ENCODE results near the gene MYADM. TPM values are rescaled to one million over a fixed set of nuclear protein-coding genes. Genes with fewer than 3 reads are reported as not detected.
A peak's percentile ranks its signal among the peaks of the same experiment; 100 is the strongest.

The MYADM gene
- total and polyA plus RNA-seq, 3 experiments from 2014 or later = 44.2 to 77.8 (median 47.8) TPM

DNA sequence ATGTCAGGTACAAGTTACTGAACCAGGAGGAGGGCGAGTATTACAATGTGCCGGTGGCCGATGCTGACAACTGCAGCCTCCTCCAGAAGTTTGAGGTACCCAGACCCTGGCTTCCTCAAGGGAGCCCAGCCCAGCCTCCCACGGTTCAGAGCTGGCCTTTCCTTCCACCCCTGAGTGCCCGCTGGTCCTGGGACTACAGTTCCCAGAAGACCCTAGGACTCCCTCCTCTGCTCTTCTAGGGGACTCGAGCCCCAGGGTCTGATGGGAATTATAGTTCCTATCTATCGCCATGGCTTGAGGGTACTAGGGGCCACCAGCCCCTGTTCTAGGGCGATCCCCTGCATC is 25.3 kb downstream of the MYADM start:
- H3K27me3 Mint-ChIP-seq = peaks cover 46 to 54% of the 10 kb centered on the region in 2 donors
- CTCF ChIA-PET = no interaction called here

GRCh38 chr19:53894707-53895106 is 27.0 kb downstream of the MYADM start:
- no peaks in the 10 kb centered on the region for H3K9me3 Mint-ChIP-seq
- no peaks in the 10 kb centered on the region for H3K36me3 Mint-ChIP-seq
- H3K4me3 ChIP-seq (ENCODE audit: low read length) = no peak overlapping the region
- H3K27me3 Mint-ChIP-seq = peaks cover 42 to 68% of the 10 kb centered on the region in 2 donors
- POLR2A ChIA-PET = no interaction called here
- no peak overlapping the region for H3K4me3 Mint-ChIP-seq
- CTCF ChIA-PET = interaction anchor here (1.2 kb wide), 1 partner anchor 13 kb away, joined by 4 read pairs; the partner anchor contains the start of gene PRKCG
- no peaks in the 10 kb centered on the region for H3K9me3 ChIP-seq (ENCODE audit: low read length)
- DNase-seq = no peak
- no peaks in the 10 kb centered on the region for H3K4me1 ChIP-seq (ENCODE audit: insufficient read depth, low read length)
- H3K27ac ChIP-seq (ENCODE audit: low read depth, low read length) = no peak overlapping the region
- H3K4me1 Mint-ChIP-seq = peaks cover 2 to 10% (median 10%) of the 10 kb centered on the region in 3 donors
- H3K27me3 ChIP-seq (ENCODE audit: insufficient read depth, low read length, poor library complexity, severe bottlenecking) = peaks cover 14% of the 10 kb centered on the region
- no peaks in the 10 kb centered on the region for H3K36me3 ChIP-seq (ENCODE audit: insufficient read depth, low read length)
- H3K27ac Mint-ChIP-seq = no peak overlapping the region

More for the DNA sequence above, 25.3 kb downstream of the MYADM start:
- Histone ChIP-seq H3K4me3 (ENCODE audit: low read length) (no peak overlapping the region), H3K4me1 (ENCODE audit: insufficient read depth, low read length) (no peaks in the 10 kb centered on the region), H3K27me3 (ENCODE audit: insufficient read depth, low read length, poor library complexity, severe bottlenecking) (peaks cover 10% of the 10 kb centered on the region), H3K9me3 (ENCODE audit: low read length) (no peaks in the 10 kb centered on the region), H3K36me3 (ENCODE audit: insufficient read depth, low read length) (no peaks in the 10 kb centered on the region), H3K27ac (ENCODE audit: low read depth, low read length) (no peak overlapping the region)
- Mint-ChIP-seq H3K4me1 (peaks cover 2 to 5% (median 4%) of the 10 kb centered on the region in 3 donors), H3K36me3 (no peaks in the 10 kb centered on the region), H3K9me3 (no peaks in the 10 kb centered on the region), H3K4me3 (no peak overlapping the region), H3K27ac (peak overlapping the region in 1 of 8 donors; percentile 70)
- POLR2A ChIA-PET = no interaction called here
- DNase-seq = no peak

DNA sequence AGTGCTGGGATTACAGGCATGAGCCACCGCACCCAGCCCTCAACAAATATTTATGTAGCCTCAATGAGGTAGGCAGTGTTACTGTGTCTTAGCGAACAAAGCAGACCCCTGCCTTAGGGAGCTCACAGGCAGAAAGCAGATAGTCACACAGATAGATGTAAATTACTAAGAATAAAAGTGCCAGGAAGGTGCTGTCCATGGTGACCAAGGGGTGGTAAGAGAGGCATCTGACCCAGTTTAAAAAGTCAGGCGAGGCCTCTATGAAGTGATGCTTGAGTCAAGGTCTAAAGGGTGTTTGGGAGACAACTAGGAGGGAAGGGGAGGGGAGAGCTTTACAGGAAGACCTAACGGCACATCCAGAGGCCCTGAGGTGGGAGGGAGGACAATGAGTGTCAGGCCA is 29.0 kb downstream of the MYADM start:
- Histone ChIP-seq H3K9me3 (ENCODE audit: low read length) (no peaks in the 10 kb centered on the region), H3K36me3 (ENCODE audit: insufficient read depth, low read length) (no peaks in the 10 kb centered on the region), H3K27me3 (ENCODE audit: insufficient read depth, low read length, poor library complexity, severe bottlenecking) (peaks cover 14% of the 10 kb centered on the region), H3K27ac (ENCODE audit: low read depth, low read length) (no peak overlapping the region), H3K4me3 (ENCODE audit: low read length) (no peak overlapping the region), H3K4me1 (ENCODE audit: insufficient read depth, low read length) (no peaks in the 10 kb centered on the region)
- ChIA-PET POLR2A (no interaction called here), CTCF (no interaction called here)
- Mint-ChIP-seq H3K27ac (no peak overlapping the region), H3K27me3 (peaks cover 37 to 75% of the 10 kb centered on the region in 2 donors), H3K4me3 (no peak overlapping the region), H3K9me3 (no peaks in the 10 kb centered on the region), H3K4me1 (peaks cover 0 to 5% (median 5%) of the 10 kb centered on the region in 3 donors), H3K36me3 (no peaks in the 10 kb centered on the region)
- DNase-seq = no peak

- CTCF ChIA-PET = interaction anchor here (1.1 kb wide), 2 partner anchors 15 to 127 kb away, joined by 3 to 4 read pairs; partner anchors contain the start of gene PRKCG
- Histone ChIP-seq H3K4me1 (ENCODE audit: insufficient read depth, low read length) (no peaks in the 10 kb centered on the region), H3K36me3 (ENCODE audit: insufficient read depth, low read length) (no peaks in the 10 kb centered on the region), H3K27me3 (ENCODE audit: insufficient read depth, low read length, poor library complexity, severe bottlenecking) (peaks cover 10% of the 10 kb centered on the region), H3K4me3 (ENCODE audit: low read length) (no peak overlapping the region), H3K9me3 (ENCODE audit: low read length) (no peaks in the 10 kb centered on the region), H3K27ac (ENCODE audit: low read depth, low read length) (no peak overlapping the region)
- DNase-seq = no peak
- H3K27me3 Mint-ChIP-seq = peaks cover 32 to 72% of the 10 kb centered on the region in 2 donors
- H3K4me3 Mint-ChIP-seq = no peak overlapping the region
- peaks cover 0 to 5% (median 5%) of the 10 kb centered on the region in 3 donors for H3K4me1 Mint-ChIP-seq
- peaks cover 0 to 2% (median 0%) of the 10 kb centered on the region in 5 donors for H3K9me3 Mint-ChIP-seq
- no peaks in the 10 kb centered on the region for H3K36me3 Mint-ChIP-seq
- no peak overlapping the region for H3K27ac Mint-ChIP-seq
- POLR2A ChIA-PET = no interaction called here
Observed at GRCh38 chr19:53897459-53897858, 29.8 kb downstream of the MYADM start.

- CTCF ChIA-PET = interaction anchor here (1.1 kb wide), 2 partner anchors 16 to 126 kb away, joined by 3 to 4 read pairs; partner anchors contain the start of gene PRKCG
- Mint-ChIP-seq H3K36me3 (no peaks in the 10 kb centered on the region), H3K9me3 (peaks cover 0 to 2% (median 0%) of the 10 kb centered on the region in 5 donors), H3K4me1 (peaks cover 0 to 8% (median 5%) of the 10 kb centered on the region in 3 donors), H3K27me3 (peaks cover 28 to 70% of the 10 kb centered on the region in 2 donors), H3K4me3 (no peak overlapping the region), H3K27ac (no peak overlapping the region)
- H3K4me3 ChIP-seq (ENCODE audit: low read length) = no peak overlapping the region
- peaks cover 10% of the 10 kb centered on the region for H3K27me3 ChIP-seq (ENCODE audit: insufficient read depth, low read length, poor library complexity, severe bottlenecking)
- H3K27ac ChIP-seq (ENCODE audit: low read depth, low read length) = no peak overlapping the region
- H3K4me1 ChIP-seq (ENCODE audit: insufficient read depth, low read length) = no peaks in the 10 kb centered on the region
- no peaks in the 10 kb centered on the region for H3K36me3 ChIP-seq (ENCODE audit: insufficient read depth, low read length)
- no peak for DNase-seq
- POLR2A ChIA-PET = no interaction called here
- no peaks in the 10 kb centered on the region for H3K9me3 ChIP-seq (ENCODE audit: low read length)
Observed at GRCh38 chr19:53898166-53898565, 30.5 kb downstream of the MYADM start.

DNA sequence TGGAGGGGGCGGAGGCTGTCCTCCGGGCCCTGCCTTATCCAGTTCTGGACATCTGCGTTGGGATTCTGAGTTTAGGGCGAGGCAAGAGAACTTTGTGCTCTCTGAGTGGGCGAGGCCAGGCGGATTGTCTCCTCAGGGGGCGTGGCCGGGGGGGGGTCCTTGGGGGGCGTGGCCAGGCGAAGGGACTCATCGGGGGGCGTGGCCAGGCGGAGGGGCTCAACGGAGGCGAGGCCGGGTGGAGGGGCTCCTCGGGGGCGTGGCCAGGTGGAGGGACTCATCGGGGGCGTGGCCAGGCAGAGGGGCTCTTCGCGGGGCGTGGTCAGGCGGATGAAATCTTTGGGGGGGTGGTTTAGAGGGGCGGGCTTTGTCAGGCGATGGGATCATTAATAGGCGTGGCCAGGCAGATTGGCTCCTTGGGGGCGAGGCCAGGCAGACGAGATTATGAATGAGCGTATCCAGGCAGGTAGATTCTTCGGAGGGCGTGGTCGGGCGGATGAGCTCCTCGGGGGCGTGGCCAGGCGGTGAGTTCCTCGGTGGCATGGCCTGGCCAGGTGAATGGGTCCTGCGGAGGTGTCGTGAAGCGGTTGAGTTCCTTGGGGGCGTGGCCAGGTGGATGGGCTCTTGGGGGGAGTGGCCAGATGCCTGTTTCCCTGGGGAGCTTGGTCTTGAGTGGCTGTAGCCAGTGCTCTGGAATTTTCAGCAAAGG is 31.1 kb downstream of the MYADM start:
- H3K27ac Mint-ChIP-seq = no peak overlapping the region
- no peaks in the 10 kb centered on the region for H3K36me3 Mint-ChIP-seq
- H3K27me3 Mint-ChIP-seq = peaks cover 28 to 70% of the 10 kb centered on the region in 2 donors
- no peaks in the 10 kb centered on the region for H3K4me1 ChIP-seq (ENCODE audit: insufficient read depth, low read length)
- CTCF ChIA-PET = interaction anchor here (1.1 kb wide), 1 partner anchor 126 kb away, joined by 3 read pairs; no protein-coding TSS in a partner anchor
- H3K4me3 ChIP-seq (ENCODE audit: low read length) = no peak overlapping the region
- no peak for DNase-seq
- peaks cover 0 to 2% (median 0%) of the 10 kb centered on the region in 5 donors for H3K9me3 Mint-ChIP-seq
- no peaks in the 10 kb centered on the region for H3K9me3 ChIP-seq (ENCODE audit: low read length)
- no peak overlapping the region for H3K4me3 Mint-ChIP-seq
- no peak overlapping the region for H3K27ac ChIP-seq (ENCODE audit: low read depth, low read length)
- H3K27me3 ChIP-seq (ENCODE audit: insufficient read depth, low read length, poor library complexity, severe bottlenecking) = peaks cover 6% of the 10 kb centered on the region
- POLR2A ChIA-PET = no interaction called here
- no peaks in the 10 kb centered on the region for H3K36me3 ChIP-seq (ENCODE audit: insufficient read depth, low read length)
- H3K4me1 Mint-ChIP-seq = peaks cover 0 to 9% (median 5%) of the 10 kb centered on the region in 3 donors

DNA sequence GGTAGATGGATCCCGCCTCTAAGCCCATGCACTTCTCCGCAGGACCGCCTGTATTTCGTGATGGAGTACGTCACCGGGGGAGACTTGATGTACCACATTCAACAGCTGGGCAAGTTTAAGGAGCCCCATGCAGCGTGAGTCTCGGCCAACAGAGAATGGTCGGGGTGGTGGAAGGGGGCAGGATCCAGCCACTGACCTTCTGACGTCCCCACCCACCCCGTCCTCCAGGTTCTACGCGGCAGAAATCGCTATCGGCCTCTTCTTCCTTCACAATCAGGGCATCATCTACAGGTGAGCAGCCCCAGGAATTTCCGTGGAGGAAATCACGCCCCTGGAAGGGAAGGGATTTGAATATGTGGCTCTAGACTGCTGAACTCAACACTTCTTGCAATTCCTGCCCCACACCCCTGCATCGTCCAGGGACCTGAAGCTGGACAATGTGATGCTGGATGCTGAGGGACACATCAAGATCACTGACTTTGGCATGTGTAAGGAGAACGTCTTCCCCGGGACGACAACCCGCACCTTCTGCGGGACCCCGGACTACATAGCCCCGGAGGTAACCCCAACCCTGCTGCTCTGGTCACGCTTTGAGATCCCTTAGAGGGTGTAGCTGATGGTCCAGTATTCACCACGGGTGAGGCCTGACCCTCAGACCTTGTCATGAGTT is 32.6 kb downstream of the MYADM start:
- no peak overlapping the region for H3K27ac ChIP-seq (ENCODE audit: low read depth, low read length)
- peaks cover 8 to 23% (median 11%) of the 10 kb centered on the region in 3 donors for H3K4me1 Mint-ChIP-seq
- no peaks in the 10 kb centered on the region for H3K36me3 ChIP-seq (ENCODE audit: insufficient read depth, low read length)
- CTCF ChIA-PET = no interaction called here
- peak overlapping the region in 1 of 8 donors; percentile 21 for H3K27ac Mint-ChIP-seq
- no peaks in the 10 kb centered on the region for H3K36me3 Mint-ChIP-seq
- H3K9me3 ChIP-seq (ENCODE audit: low read length) = no peaks in the 10 kb centered on the region
- H3K9me3 Mint-ChIP-seq = peaks cover 0 to 2% (median 0%) of the 10 kb centered on the region in 5 donors
- H3K27me3 Mint-ChIP-seq = peaks cover 25 to 73% of the 10 kb centered on the region in 2 donors
- H3K27me3 ChIP-seq (ENCODE audit: insufficient read depth, low read length, poor library complexity, severe bottlenecking) = peaks cover 6% of the 10 kb centered on the region
- H3K4me1 ChIP-seq (ENCODE audit: insufficient read depth, low read length) = no peaks in the 10 kb centered on the region
- H3K4me3 ChIP-seq (ENCODE audit: low read length) = no peak overlapping the region
- H3K4me3 Mint-ChIP-seq = no peak overlapping the region
- POLR2A ChIA-PET = no interaction called here
- no peak for DNase-seq

- Histone ChIP-seq H3K4me1 (ENCODE audit: insufficient read depth, low read length) (peaks cover 17% of the 10 kb centered on the region), H3K9me3 (ENCODE audit: low read length) (no peaks in the 10 kb centered on the region), H3K27ac (ENCODE audit: low read depth, low read length) (no peak overlapping the region), H3K27me3 (ENCODE audit: insufficient read depth, low read length, poor library complexity, severe bottlenecking) (peaks cover 22% of the 10 kb centered on the region), H3K4me3 (ENCODE audit: low read length) (no peak overlapping the region), H3K36me3 (ENCODE audit: insufficient read depth, low read length) (no peaks in the 10 kb centered on the region)
- POLR2A ChIA-PET = no interaction called here
- CTCF ChIA-PET = no interaction called here
- Mint-ChIP-seq H3K27me3 (peaks cover 25 to 72% of the 10 kb centered on the region in 2 donors), H3K4me1 (peaks cover 24 to 46% (median 29%) of the 10 kb centered on the region in 3 donors), H3K36me3 (peaks cover 0 to 2% (median 0%) of the 10 kb centered on the region in 3 donors), H3K27ac (peak overlapping the region in 2 of 8 donors; percentile 17 to 52), H3K9me3 (peaks cover 0 to 3% (median 0%) of the 10 kb centered on the region in 5 donors), H3K4me3 (peak overlapping the region in 1 of 7 donors; percentile 24)
- peak in 4 of 5 donors; percentile 26 to 65 (median 46) for DNase-seq
Observed at GRCh38 chr19:53903055-53903680, 35.5 kb downstream of the MYADM start.

Measured in CD8-positive, alpha-beta memory T cell (primary cell).